Skin epidermis (tissue), 12 donors: ENCODE measurements around the gene XIRP1.

Experiments
- H3K27ac ChIP-seq, 21 experiments: fragments of 200-600 bp; sonication (generic) in 11 of 21; one replicate each; pipeline ENCODE4 v1.5.0; 2020; ENCODE audit warnings: mild to moderate bottlenecking in 3 of 21, inconsistent platforms in 2 of 21, moderate library complexity in 2 of 21
- H3K4me3 ChIP-seq, 7 experiments: fragments of 200-600 bp; sonication (generic) in 2 of 7; one replicate each; pipeline ENCODE4 v1.5.0; 2020; ENCODE audit warnings: inconsistent platforms in 2 of 7, mild to moderate bottlenecking in 2 of 7, moderate library complexity in 1 of 7

Gene XIRP1

GRCh38 chr3:39209329-39209970 lies 17.1 kb upstream of the XIRP1 start:
- Histone ChIP-seq H3K27ac (no peak overlapping the region), H3K4me3 (no peak overlapping the region)

GRCh38 chr3:39208463-39209055 lies 16.2 kb upstream of the XIRP1 start:
- H3K27ac ChIP-seq, result no peak overlapping the region
- no peak overlapping the region for H3K4me3 ChIP-seq

- no peak overlapping the region for H3K4me3 ChIP-seq
- H3K27ac ChIP-seq, result no peak overlapping the region
These were observed 15.2 kb upstream of the XIRP1 start for GRCh38 chr3:39207361-39208186.

GRCh38 chr3:39205919-39206516 lies 13.6 kb upstream of the XIRP1 start:
- H3K4me3 ChIP-seq, result no peak overlapping the region

GRCh38 chr3:39205131-39205530 lies 12.7 kb upstream of the XIRP1 start:
- no peak overlapping the region for H3K27ac ChIP-seq
- H3K4me3 ChIP-seq, result no peak overlapping the region

More at GRCh38 chr3:39205919-39206516, 13.6 kb upstream of the XIRP1 start:
- H3K27ac ChIP-seq, result no peak overlapping the region

- Histone ChIP-seq H3K27ac (no peak overlapping the region), H3K4me3 (no peak overlapping the region)
These were observed 11.5 kb upstream of the XIRP1 start for GRCh38 chr3:39203860-39204259.

GRCh38 chr3:39203402-39203801 lies 11.0 kb upstream of the XIRP1 start:
- no peak overlapping the region for H3K27ac ChIP-seq

GRCh38 chr3:39202094-39202493 lies 9.7 kb upstream of the XIRP1 start:
- Histone ChIP-seq H3K4me3 (no peak overlapping the region), H3K27ac (no peak overlapping the region)

More at GRCh38 chr3:39203402-39203801, 11.0 kb upstream of the XIRP1 start:
- no peak overlapping the region for H3K4me3 ChIP-seq

GRCh38 chr3:39196671-39197356 lies 4.4 kb upstream of the XIRP1 start:
- no peak overlapping the region for H3K27ac ChIP-seq

GRCh38 chr3:39196034-39196433 lies 3.6 kb upstream of the XIRP1 start:
- Histone ChIP-seq H3K4me3 (no peak overlapping the region), H3K27ac (no peak overlapping the region)

More at GRCh38 chr3:39196671-39197356, 4.4 kb upstream of the XIRP1 start:
- no peak overlapping the region for H3K4me3 ChIP-seq

- no peak overlapping the region for H3K4me3 ChIP-seq
- H3K27ac ChIP-seq, result no peak overlapping the region
These were observed 996 bp upstream of the XIRP1 start for GRCh38 chr3:39193391-39193790.

- H3K4me3 ChIP-seq, result no peak overlapping the region
These were observed 622 bp downstream of the XIRP1 start for GRCh38 chr3:39191773-39192172.

GRCh38 chr3:39191111-39191510 lies 1.3 kb downstream of the XIRP1 start:
- no peak overlapping the region for H3K4me3 ChIP-seq
- no peak overlapping the region for H3K27ac ChIP-seq

More at GRCh38 chr3:39191773-39192172, 622 bp downstream of the XIRP1 start:
- no peak overlapping the region for H3K27ac ChIP-seq

GRCh38 chr3:39190281-39191025 lies 1.9 kb downstream of the XIRP1 start:
- no peak overlapping the region for H3K4me3 ChIP-seq
- H3K27ac ChIP-seq, result no peak overlapping the region

GRCh38 chr3:39189959-39190269 lies 2.5 kb downstream of the XIRP1 start:
- Histone ChIP-seq H3K27ac (no peak overlapping the region), H3K4me3 (no peak overlapping the region)

- Histone ChIP-seq H3K27ac (no peak overlapping the region), H3K4me3 (no peak overlapping the region)
These were observed 3.0 kb downstream of the XIRP1 start for GRCh38 chr3:39189150-39189958.

GRCh38 chr3:39188271-39189149 lies 3.9 kb downstream of the XIRP1 start:
- H3K4me3 ChIP-seq, result no peak overlapping the region
- no peak overlapping the region for H3K27ac ChIP-seq
